COLO829 (cell line): ENCODE results near the gene TM7SF3.

Experiments
- DNase-seq: peaks from one replicate; pipeline ENCODE4 v3.0.0; 2012; ENCODE audit warnings: low spot score

The TM7SF3 gene

DNA sequence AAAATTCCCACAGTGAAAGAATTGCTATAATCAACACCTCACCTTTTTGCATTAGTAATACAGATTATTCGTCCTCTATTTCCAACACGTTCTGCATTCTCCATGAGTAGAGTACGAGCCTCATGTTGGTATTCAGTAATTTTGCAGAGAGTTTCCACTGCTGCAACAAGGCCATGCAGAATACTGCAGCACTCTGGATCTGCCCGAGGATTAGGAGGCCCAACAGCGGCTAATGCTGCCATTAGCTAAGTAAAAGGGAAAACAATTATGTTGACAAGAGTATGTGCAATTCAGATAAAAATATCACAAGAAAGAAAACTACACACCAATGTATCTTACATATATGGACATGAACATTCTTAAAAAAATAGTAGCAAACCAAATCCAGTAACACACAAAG lies 85.5 kb downstream of the TM7SF3 start:
- no peak for DNase-seq
